ENCODE data around the gene KRT27. TPM values are rescaled to one million over a fixed set of nuclear protein-coding genes. Genes with fewer than 3 reads are reported as not detected.

Gene KRT27
- total RNA-seq, 1 donor from 2014 or later = not detected

DNA sequence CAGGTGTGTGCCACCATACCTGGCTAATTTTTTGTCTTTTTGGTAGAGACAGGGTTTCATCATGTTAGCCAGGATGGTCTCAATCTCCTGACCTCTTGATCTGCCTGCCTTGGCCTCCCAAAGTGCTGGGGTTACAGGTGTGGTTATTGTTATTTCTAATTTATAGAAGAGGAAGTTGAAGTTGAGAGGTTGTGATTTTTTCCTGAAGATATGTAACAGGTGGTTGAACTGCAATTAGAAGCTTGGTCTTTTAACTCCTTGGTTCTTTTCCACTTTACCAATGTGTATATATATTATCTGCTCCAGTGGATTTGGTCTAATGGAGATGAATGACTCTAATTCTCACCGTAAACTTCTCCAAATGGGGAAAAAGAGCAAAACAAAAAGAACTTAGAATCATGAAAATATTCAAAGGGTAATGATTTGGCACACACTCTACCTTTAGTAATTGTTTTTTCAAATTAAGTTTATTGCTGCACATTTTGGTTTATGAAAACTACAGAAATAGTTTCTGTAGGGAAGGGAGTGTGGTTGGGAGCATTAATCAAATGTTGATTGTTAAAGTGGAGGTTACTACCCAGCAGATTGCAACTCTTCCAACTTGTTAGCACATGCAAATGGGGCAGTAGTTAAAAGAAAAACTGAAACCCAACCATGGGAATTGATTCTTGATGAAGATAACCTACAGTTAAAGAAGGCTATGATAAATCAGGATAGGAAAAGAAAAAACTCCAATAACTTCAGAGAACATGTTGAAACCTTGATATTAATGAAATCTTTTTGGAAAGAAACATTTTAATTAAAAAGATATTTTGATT lies 41.9 kb upstream of the KRT27 start:
- no peaks in the 10 kb centered on the region for H3K9me3 ChIP-seq (replicated peaks)
- H3K4me3 ChIP-seq = no peak overlapping the region
- no peak for DNase-seq
- intact Hi-C loops (cut with micrococcal nuclease) = no loop called here
- peaks cover 49% of the 10 kb centered on the region for H3K4me1 ChIP-seq
- no peak overlapping the region for H3K27ac ChIP-seq (replicated peaks)
- no peaks in the 10 kb centered on the region for H3K36me3 ChIP-seq
- H3K27me3 ChIP-seq (ENCODE audit: low read depth) = no peaks in the 10 kb centered on the region
- TF ChIP-seq, protein P1, sequence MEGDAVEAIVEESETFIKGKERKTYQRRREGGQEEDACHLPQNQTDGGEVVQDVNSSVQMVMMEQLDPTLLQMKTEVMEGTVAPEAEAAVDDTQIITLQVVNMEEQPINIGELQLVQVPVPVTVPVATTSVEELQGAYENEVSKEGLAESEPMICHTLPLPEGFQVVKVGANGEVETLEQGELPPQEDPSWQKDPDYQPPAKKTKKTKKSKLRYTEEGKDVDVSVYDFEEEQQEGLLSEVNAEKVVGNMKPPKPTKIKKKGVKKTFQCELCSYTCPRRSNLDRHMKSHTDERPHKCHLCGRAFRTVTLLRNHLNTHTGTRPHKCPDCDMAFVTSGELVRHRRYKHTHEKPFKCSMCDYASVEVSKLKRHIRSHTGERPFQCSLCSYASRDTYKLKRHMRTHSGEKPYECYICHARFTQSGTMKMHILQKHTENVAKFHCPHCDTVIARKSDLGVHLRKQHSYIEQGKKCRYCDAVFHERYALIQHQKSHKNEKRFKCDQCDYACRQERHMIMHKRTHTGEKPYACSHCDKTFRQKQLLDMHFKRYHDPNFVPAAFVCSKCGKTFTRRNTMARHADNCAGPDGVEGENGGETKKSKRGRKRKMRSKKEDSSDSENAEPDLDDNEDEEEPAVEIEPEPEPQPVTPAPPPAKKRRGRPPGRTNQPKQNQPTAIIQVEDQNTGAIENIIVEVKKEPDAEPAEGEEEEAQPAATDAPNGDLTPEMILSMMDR (IDR thresholded peaks at IDR 0.05; ENCODE audit: borderline replicate concordance) = no peak

GRCh38 chr17:40822132-40822812 lies 39.9 kb upstream of the KRT27 start, which contains the start of gene KRT10:
Gene KRT10 (minus strand): TSS chr17:40822614. CDS start chr17:40822585, 29 bp downstream.
- no peak within 1 kb of the TSS for H3K4me3 ChIP-seq
- H3K4me1 ChIP-seq = peaks cover 46% of the 10 kb centered on the region
- no peak within 1 kb of the TSS for H3K27ac ChIP-seq (replicated peaks)
- TF ChIP-seq, protein P1 (IDR thresholded peaks at IDR 0.05; ENCODE audit: borderline replicate concordance) = no peak
- intact Hi-C loops (cut with micrococcal nuclease) = no loop called here
- no peaks in the 10 kb centered on the region for H3K27me3 ChIP-seq (ENCODE audit: low read depth)
- H3K9me3 ChIP-seq (replicated peaks) = no peaks in the 10 kb centered on the region
- H3K36me3 ChIP-seq = peaks cover 10% of the 10 kb centered on the region
- no peak for DNase-seq

DNA sequence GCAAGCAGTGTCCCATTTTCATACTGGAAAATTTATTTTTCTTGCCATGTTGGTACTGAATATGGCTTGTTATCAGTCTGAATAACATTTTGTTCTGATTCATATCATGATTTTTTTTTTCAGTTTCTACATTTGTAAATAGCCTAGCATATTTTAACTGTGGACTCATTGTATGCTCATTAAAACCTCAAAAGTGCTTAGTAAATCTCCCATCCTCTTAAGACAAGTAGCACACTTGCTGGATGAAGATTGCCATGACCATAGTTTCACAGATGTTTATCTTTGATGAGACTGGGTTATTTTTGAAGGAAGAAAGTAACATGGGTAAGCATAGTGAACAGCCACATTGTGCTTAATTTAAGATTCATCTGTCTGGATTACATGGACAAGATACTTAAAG lies 39.2 kb upstream of the KRT27 start:
- Histone ChIP-seq H3K36me3 (peaks cover 17% of the 10 kb centered on the region), H3K27ac (replicated peaks) (peak overlapping the region; percentile 97), H3K9me3 (replicated peaks) (no peaks in the 10 kb centered on the region), H3K4me3 (no peak overlapping the region), H3K4me1 (peaks cover 50% of the 10 kb centered on the region), H3K27me3 (ENCODE audit: low read depth) (no peaks in the 10 kb centered on the region)
- intact Hi-C loops (cut with micrococcal nuclease) = no loop called here
- TF ChIP-seq, protein P1 (IDR thresholded peaks at IDR 0.05; ENCODE audit: borderline replicate concordance) = no peak
- no peak for DNase-seq

DNA sequence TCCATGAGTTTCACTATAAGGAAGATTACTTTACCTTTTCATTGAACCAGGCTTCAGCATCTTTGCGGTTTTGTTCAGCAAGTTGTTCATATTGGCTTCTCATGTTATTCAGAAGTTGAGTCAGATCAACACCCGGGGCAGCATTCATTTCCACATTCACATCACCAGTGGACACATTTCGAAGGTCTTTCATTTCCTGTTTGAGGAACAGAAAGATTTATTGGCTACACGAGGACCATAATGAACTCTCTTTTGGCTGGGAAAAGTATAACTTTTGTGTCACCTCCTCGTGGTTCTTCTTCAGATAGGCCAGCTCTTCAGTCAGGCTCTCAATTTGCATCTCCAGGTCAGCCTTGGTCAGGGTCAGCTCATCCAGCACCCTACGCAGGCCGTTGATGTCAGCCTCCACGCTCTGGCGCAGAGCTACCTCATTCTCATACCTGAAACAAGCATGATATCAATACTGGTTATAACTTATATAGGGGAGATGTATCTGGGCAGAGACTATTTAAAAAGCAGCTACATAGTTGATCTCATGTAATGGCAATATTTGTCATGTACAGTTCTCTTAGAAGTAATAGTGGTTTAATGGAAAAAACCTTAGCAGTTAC lies 38.0 kb upstream of the KRT27 start:
- H3K27me3 ChIP-seq (ENCODE audit: low read depth) = no peaks in the 10 kb centered on the region
- H3K9me3 ChIP-seq (replicated peaks) = no peaks in the 10 kb centered on the region
- H3K4me1 ChIP-seq = peaks cover 50% of the 10 kb centered on the region
- H3K4me3 ChIP-seq = peak overlapping the region; percentile 80
- H3K36me3 ChIP-seq = peaks cover 18% of the 10 kb centered on the region
- intact Hi-C loops (cut with micrococcal nuclease) = no loop called here
- no peak for DNase-seq
- H3K27ac ChIP-seq (replicated peaks) = peak overlapping the region; percentile 97
- TF ChIP-seq, protein P1 (IDR thresholded peaks at IDR 0.05; ENCODE audit: borderline replicate concordance) = no peak

DNA sequence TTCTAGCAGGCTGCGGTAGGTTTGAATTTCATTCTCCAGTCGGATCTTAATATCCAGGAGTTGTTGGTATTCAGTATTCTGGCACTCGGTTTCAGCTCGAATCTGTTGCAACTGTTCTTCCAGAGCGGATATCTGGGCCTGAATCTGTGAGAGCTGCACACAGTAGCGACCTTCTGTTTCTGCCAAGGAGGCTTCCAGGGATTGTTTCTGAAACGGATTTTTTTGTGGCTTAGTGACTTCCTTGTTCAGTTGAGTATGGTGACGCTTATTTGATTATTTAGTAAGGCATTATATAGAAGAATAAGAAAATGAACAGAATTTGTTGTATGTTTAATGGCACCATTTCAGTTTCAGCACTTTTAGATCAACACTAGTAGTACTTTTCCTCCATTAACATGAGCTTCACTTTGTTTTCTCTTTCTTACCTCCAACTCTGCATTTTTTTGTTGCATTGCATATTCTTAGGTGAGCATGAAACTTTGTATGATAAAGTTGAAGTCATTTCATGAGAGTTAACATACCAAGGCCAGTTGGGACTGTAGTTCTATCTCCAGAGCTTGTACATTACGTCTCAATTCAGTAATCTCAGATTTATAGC lies 37.3 kb upstream of the KRT27 start:
- H3K9me3 ChIP-seq (replicated peaks) = no peaks in the 10 kb centered on the region
- TF ChIP-seq, protein P1 (IDR thresholded peaks at IDR 0.05; ENCODE audit: borderline replicate concordance) = no peak
- H3K36me3 ChIP-seq = peaks cover 18% of the 10 kb centered on the region
- DNase-seq = no peak
- peaks cover 50% of the 10 kb centered on the region for H3K4me1 ChIP-seq
- intact Hi-C loops (cut with micrococcal nuclease) = no loop called here
- H3K27ac ChIP-seq (replicated peaks) = peak overlapping the region; percentile 97
- peak overlapping the region; percentile 80 for H3K4me3 ChIP-seq
- no peaks in the 10 kb centered on the region for H3K27me3 ChIP-seq (ENCODE audit: low read depth)

Data from left ventricle myocardium inferior (tissue), 1 donor.